SK-N-SH (cell line): ENCODE results near the gene TRMT10A. TPM values are rescaled to one million over a fixed set of nuclear protein-coding genes. Genes with fewer than 3 reads are reported as not detected.

Experiments used
- CTCF ChIA-PET: fragments of 300-600, 350-600 bp; formaldehyde crosslinking; extraction: SDS; loops from one replicate; lab custom pipeline; 2021; lab: Yijun Ruan, JAX
- POLR2A ChIA-PET: fragments of 350-600 bp; sonication (Branson Sonifier 250); formaldehyde crosslinking; extraction: SDS; loops from one replicate; lab custom pipeline; 2020; ENCODE audit warnings: antibody characterized with exemption, inconsistent platforms; lab: Yijun Ruan, JAX
- DNase-seq: peaks from one replicate; pipeline ENCODE4 v3.0.0; 2012
- H2AFZ ChIP-seq: fragments of 200-600 bp; sonication (generic); 2 replicates; pipeline ENCODE4 v1.8.1; 2016; ENCODE audit warnings: antibody characterized with exemption, mild to moderate bottlenecking, low read depth
- H3F3A ChIP-seq: fragments of 200-600 bp; sonication (generic); replicated peaks from 2 replicates; pipeline ENCODE3; 2016; ENCODE audit warnings: antibody characterized with exemption, mild to moderate bottlenecking; ENCODE audit not compliant: insufficient read depth
- H3K27ac ChIP-seq, 2 experiments: fragments of 200-500 bp in 1 of 2; fragments of 200-600 bp in 1 of 2; sonication (Bioruptor generic) in 1 of 2; sonication (generic), shearing (Covaris generic) in 1 of 2; 2 replicates each; pipeline versions ENCODE4 v1.5.1 to v1.6.1; 2014 to 2016; ENCODE audit warnings: low read depth in 2 of 2, inconsistent platforms in 1 of 2, low read length in 1 of 2, mild to moderate bottlenecking in 1 of 2, mixed read lengths in 1 of 2
- H3K27me3 ChIP-seq: fragments of 200-600 bp; sonication (generic), shearing (Covaris generic); 2 replicates; pipeline ENCODE4 v1.6.1; 2016; ENCODE audit warnings: mixed run types; ENCODE audit not compliant: insufficient read depth
- H3K36me3 ChIP-seq, 2 experiments: fragments of 200-500 bp in 1 of 2; fragments of 200-600 bp in 1 of 2; sonication (Bioruptor generic) in 1 of 2; sonication (generic) in 1 of 2; replicated peaks in 1 of 2; 2 replicates each; pipeline versions ENCODE3 to v1.5.1; 2014 to 2016; ENCODE audit warnings: low read length in 1 of 2, mild to moderate bottlenecking in 1 of 2; ENCODE audit not compliant: insufficient read depth in 2 of 2, control insufficient read depth in 1 of 2
- H3K4me1 ChIP-seq, 2 experiments: fragments of 200-500 bp in 1 of 2; fragments of 200-600 bp in 1 of 2; sonication (Bioruptor generic) in 1 of 2; sonication (generic), shearing (Covaris generic) in 1 of 2; 2 replicates each; pipeline versions ENCODE4 v1.5.1 to v1.6.1; 2014 to 2016; ENCODE audit warnings: low read depth in 1 of 2, low read length in 1 of 2, mixed run types in 1 of 2; ENCODE audit not compliant: insufficient read depth in 2 of 2, control insufficient read depth in 1 of 2
- H3K4me2 ChIP-seq: fragments of 200-600 bp; sonication (generic), shearing (Covaris generic); 2 replicates; pipeline ENCODE4 v1.6.1; 2017; ENCODE audit warnings: mixed run types
- H3K4me3 ChIP-seq, 2 experiments: fragments of 200-500 bp in 1 of 2; fragments of 200-600 bp in 1 of 2; sonication (Bioruptor generic) in 1 of 2; sonication (generic), shearing (Covaris generic) in 1 of 2; 2 replicates each; pipeline versions ENCODE4 v1.5.1 to v1.8.1; 2014 to 2016; ENCODE audit warnings: low read depth in 2 of 2, inconsistent platforms in 1 of 2, low read length in 1 of 2, mild to moderate bottlenecking in 1 of 2, mixed read lengths in 1 of 2, moderate library complexity in 1 of 2
- H3K79me2 ChIP-seq: fragments of 200-600 bp; sonication (generic); 2 replicates; pipeline ENCODE4 v1.8.1; 2017; ENCODE audit warnings: mild to moderate bottlenecking; ENCODE audit not compliant: insufficient read depth
- H3K9ac ChIP-seq: fragments of 200-600 bp; sonication (generic); 2 replicates; pipeline ENCODE4 v1.6.1; 2017; ENCODE audit warnings: mixed run types
- H3K9me2 ChIP-seq: fragments of 200-600 bp; sonication (generic); 2 replicates; pipeline ENCODE4 v1.6.1; 2017; ENCODE audit warnings: mixed run types
- H3K9me3 ChIP-seq: fragments of 200-600 bp; sonication (generic); 2 replicates; pipeline ENCODE4 v1.6.1; 2017; ENCODE audit warnings: mixed run types, mild to moderate bottlenecking, moderate library complexity
- H4K20me1 ChIP-seq: fragments of 200-600 bp; sonication (generic); 2 replicates; pipeline ENCODE4 v1.6.1; 2017; ENCODE audit warnings: mild to moderate bottlenecking, mixed run types; ENCODE audit not compliant: insufficient read depth
- MXI1 ChIP-seq: IDR thresholded peaks from 2 replicates; pipeline ENCODE4 v1.6.1; 2012; ENCODE audit warnings: mild to moderate bottlenecking, low read depth, low read length, improper control_type of control experiment
- RXRA ChIP-seq: IDR thresholded peaks from 2 replicates; pipeline ENCODE4 v1.4.0; 2012; ENCODE audit warnings: low read depth, mild to moderate bottlenecking, borderline replicate concordance
- TAF1 ChIP-seq: IDR thresholded peaks from 2 replicates; pipeline ENCODE4 v1.6.1; 2012; ENCODE audit warnings: low read depth, mild to moderate bottlenecking, low read length, moderate library complexity, borderline replicate concordance
- TEAD4 ChIP-seq: IDR thresholded peaks from 2 replicates; pipeline ENCODE4 v1.4.0; 2012; ENCODE audit warnings: mild to moderate bottlenecking, borderline replicate concordance; ENCODE audit not compliant: insufficient read depth
- YY1 ChIP-seq: IDR thresholded peaks from 2 replicates; pipeline ENCODE4 v1.4.0; 2012; ENCODE audit warnings: low read depth, mild to moderate bottlenecking
- WGBS: methylation state at CpG from one replicate; pipeline ENCODE4 v1.1.6; 2017; ENCODE audit warnings: low lambda C conversion rate; 5-methylcytosine and 5-hydroxymethylcytosine counted together
- polyA plus RNA-seq, 3 experiments: library from polyadenylated mRNA; depleted of rRNA; stranded (reverse); fragments of >200 nt; gene quantifications; 2 replicates each; pipeline ENCODE4 v1.2.3, GENCODE V29; 2012
- TF ChIP-seq, protein P1 (sequence below): fragments of 150-350 bp; IDR thresholded peaks from 2 replicates; pipeline ENCODE4 v1.6.1; 2016; ENCODE audit warnings: mild to moderate bottlenecking, low read depth, low read length
- TF ChIP-seq, protein P2 (sequence below): fragments of 150-350 bp; IDR thresholded peaks from 2 replicates; pipeline ENCODE4 v1.6.1; 2017; ENCODE audit warnings: antibody characterized with exemption, low read length, low read depth, borderline replicate concordance
- TF ChIP-seq, protein P3 (sequence below): IDR thresholded peaks from 2 replicates; pipeline ENCODE4 v1.4.0; 2012; ENCODE audit warnings: low read depth, borderline replicate concordance

TRMT10A gene
- polyA plus RNA-seq, 1 of the 3 experiments (the other 2 are of a cell fraction), result 2.4 TPM

DNA sequence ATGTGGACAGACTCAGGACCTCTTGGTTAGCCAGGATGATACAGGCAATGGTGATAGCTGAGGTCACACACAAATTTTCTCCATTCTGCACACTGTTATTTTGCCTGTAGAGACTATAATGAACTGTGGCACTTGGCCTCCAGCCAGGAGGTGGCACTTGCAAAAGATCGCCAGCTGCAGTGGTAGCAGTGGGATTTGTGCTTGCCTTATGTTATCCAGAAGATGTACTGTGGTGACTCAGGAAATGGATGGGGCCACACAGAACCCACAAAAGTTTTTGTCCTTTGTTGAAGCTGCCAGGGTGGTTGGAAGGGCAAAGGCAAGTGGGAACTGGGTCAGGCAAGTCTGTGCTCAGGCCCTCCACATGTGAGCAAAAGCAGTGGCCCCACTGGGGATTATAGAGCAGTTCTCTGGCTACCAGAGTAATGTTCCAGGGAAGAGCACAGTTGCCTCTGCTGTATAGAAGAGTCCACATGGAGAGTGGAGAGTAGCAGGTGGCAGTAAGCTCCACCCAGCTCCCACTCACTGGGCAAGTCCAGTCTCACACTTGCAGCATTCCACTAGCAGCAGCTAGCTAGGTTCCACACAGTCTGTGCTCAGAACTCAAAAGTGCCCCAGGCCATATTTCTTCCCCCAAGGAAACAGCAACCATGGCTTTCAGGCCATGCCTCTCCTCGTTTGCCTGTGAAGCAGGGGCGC is 58.9 kb downstream of the TRMT10A start:
- Histone ChIP-seq H3K4me2 (no peak overlapping the region), H2AFZ (no peak overlapping the region), H3K9me2 (no peaks in the 10 kb centered on the region), H3K36me3 (no peaks in the 10 kb centered on the region), H3K79me2 (no peaks in the 10 kb centered on the region), H3K4me3 (no peak overlapping the region), H3K9ac (no peak overlapping the region), H3K27me3 (no peaks in the 10 kb centered on the region), H3K4me1 (peaks cover 0 to 3% of the 10 kb centered on the region in 2 experiments; a peak in 1 of 4 replicates), H3K27ac (no peak overlapping the region), H3K9me3 (no peaks in the 10 kb centered on the region), H3F3A (no peaks in the 10 kb centered on the region), H4K20me1 (no peaks in the 10 kb centered on the region)
- 64% methylated on average over 2 of the region's 3 CpGs for WGBS
- TF ChIP-seq YY1 (no peak), TEAD4 (no peak), RXRA (no peak), TAF1 (no peak), MXI1 (no peak)
- TF ChIP-seq, protein P1, sequence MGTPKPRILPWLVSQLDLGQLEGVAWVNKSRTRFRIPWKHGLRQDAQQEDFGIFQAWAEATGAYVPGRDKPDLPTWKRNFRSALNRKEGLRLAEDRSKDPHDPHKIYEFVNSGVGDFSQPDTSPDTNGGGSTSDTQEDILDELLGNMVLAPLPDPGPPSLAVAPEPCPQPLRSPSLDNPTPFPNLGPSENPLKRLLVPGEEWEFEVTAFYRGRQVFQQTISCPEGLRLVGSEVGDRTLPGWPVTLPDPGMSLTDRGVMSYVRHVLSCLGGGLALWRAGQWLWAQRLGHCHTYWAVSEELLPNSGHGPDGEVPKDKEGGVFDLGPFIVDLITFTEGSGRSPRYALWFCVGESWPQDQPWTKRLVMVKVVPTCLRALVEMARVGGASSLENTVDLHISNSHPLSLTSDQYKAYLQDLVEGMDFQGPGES, result no peak
- TF ChIP-seq, protein P2, sequence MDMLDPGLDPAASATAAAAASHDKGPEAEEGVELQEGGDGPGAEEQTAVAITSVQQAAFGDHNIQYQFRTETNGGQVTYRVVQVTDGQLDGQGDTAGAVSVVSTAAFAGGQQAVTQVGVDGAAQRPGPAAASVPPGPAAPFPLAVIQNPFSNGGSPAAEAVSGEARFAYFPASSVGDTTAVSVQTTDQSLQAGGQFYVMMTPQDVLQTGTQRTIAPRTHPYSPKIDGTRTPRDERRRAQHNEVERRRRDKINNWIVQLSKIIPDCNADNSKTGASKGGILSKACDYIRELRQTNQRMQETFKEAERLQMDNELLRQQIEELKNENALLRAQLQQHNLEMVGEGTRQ, result no peak
- TF ChIP-seq, protein P3, sequence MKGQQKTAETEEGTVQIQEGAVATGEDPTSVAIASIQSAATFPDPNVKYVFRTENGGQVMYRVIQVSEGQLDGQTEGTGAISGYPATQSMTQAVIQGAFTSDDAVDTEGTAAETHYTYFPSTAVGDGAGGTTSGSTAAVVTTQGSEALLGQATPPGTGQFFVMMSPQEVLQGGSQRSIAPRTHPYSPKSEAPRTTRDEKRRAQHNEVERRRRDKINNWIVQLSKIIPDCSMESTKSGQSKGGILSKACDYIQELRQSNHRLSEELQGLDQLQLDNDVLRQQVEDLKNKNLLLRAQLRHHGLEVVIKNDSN, result no peak
- ChIA-PET CTCF (interaction anchor here (1.6 to 1.7 kb wide), 2 partner anchors 9 to 14 kb away, joined by 4 to 5 read pairs; no protein-coding TSS in a partner anchor), POLR2A (no interaction called here)
- no peak for DNase-seq

Other genes with a start within 250 kb of the TRMT10A start
- not detected in 2 replicates for gene ADH1B, start 242.6 kb downstream of the TRMT10A start, polyA plus RNA-seq (2012; rRNA removed)
- gene ADH1C, start 211.3 kb downstream of the TRMT10A start, polyA plus RNA-seq (2012; rRNA removed), result not detected in 2 replicates
- not detected in 2 replicates for gene ADH7, start 128.7 kb downstream of the TRMT10A start, polyA plus RNA-seq (2012; rRNA removed)
- gene C4orf17, start 53.0 kb downstream of the TRMT10A start, polyA plus RNA-seq (2012; rRNA removed), result not detected in 2 replicates
- not detected in 2 replicates for gene MTTP, start 10.8 kb upstream of the TRMT10A start, polyA plus RNA-seq (2012; rRNA removed)
- not detected in 2 replicates for gene C4orf54, start 93.8 kb upstream of the TRMT10A start, polyA plus RNA-seq (2012; rRNA removed)